Spleen (tissue), 11 donors: Measurements from ENCODE around the gene SERPINB4. TPM values are rescaled to one million over a fixed set of nuclear protein-coding genes. Genes with fewer than 3 reads are reported as not detected.

Experiments used
- DNase-seq: peaks from one replicate; pipeline ENCODE4 v3.0.0-alpha.2; 2020
- H3K27ac ChIP-seq, 8 donors: fragments of 200-600 bp; sonication (generic) in 7 of 8; 1 replicate in 4 of 8; 2 replicates in 4 of 8; pipeline versions ENCODE4 v1.5.0 to v1.8.0; 2016 to 2021; ENCODE audit warnings: inconsistent platforms in 4 of 8, mild to moderate bottlenecking in 4 of 8, moderate library complexity in 1 of 8
- H3K27me3 ChIP-seq, 7 donors: fragments of 200-600 bp; sonication (generic) in 6 of 7; replicated peaks in 1 of 7; 1 replicate in 4 of 7; 2 replicates in 3 of 7; pipeline versions ENCODE4 v1.5.0 to v1.8.0; 2016 to 2021; ENCODE audit warnings: inconsistent platforms in 3 of 7, mild to moderate bottlenecking in 1 of 7
- H3K36me3 ChIP-seq, 6 donors: fragments of 200-600 bp; sonication (generic) in 5 of 6; 1 replicate in 4 of 6; 2 replicates in 2 of 6; pipeline versions ENCODE4 v1.5.0 to v1.8.0; 2016 to 2021; ENCODE audit warnings: inconsistent platforms in 2 of 6
- H3K4me1 ChIP-seq, 6 donors: fragments of 200-600 bp; sonication (generic) in 5 of 6; 1 replicate in 3 of 6; 2 replicates in 3 of 6; pipeline versions ENCODE4 v1.5.0 to v1.8.0; 2016 to 2021; ENCODE audit warnings: inconsistent platforms in 3 of 6
- H3K4me3 ChIP-seq, 8 donors: fragments of 200-600 bp; sonication (generic) in 7 of 8; 1 replicate in 4 of 8; 2 replicates in 4 of 8; pipeline versions ENCODE4 v1.5.0 to v1.8.0; 2016 to 2021; ENCODE audit warnings: inconsistent platforms in 4 of 8, mild to moderate bottlenecking in 4 of 8, moderate library complexity in 2 of 8
- H3K9me3 ChIP-seq, 8 donors: fragments of 200-600 bp; sonication (generic) in 7 of 8; 1 replicate in 4 of 8; 2 replicates in 4 of 8; pipeline versions ENCODE4 v1.5.0 to v1.8.0; 2016 to 2021; ENCODE audit warnings: inconsistent platforms in 4 of 8
- CTCF ChIP-seq, 11 experiments: fragments of 200-600 bp in 7 of 11; fragments of 450-650 bp in 4 of 11; sonication (generic) in 4 of 11; IDR thresholded peaks in 8 of 11; conservative IDR thresholded peaks in 3 of 11; 1 replicate in 7 of 11; 2 replicates in 4 of 11; pipeline versions ENCODE4 v1.4.0 to v1.8.0; 2016 to 2021; ENCODE audit warnings: antibody characterized with exemption in 11 of 11, inconsistent platforms in 4 of 11, mild to moderate bottlenecking in 1 of 11
- POLR2A ChIP-seq, 3 donors: fragments of 450-650 bp; IDR thresholded peaks; one replicate each; pipeline ENCODE4 v1.5.1; 2017; ENCODE audit warnings: antibody characterized with exemption in 3 of 3, mild to moderate bottlenecking in 1 of 3
- POLR2AphosphoS5 ChIP-seq, 3 donors: sonication (generic); formaldehyde crosslinking; IDR thresholded peaks; one replicate each; pipeline ENCODE4 v1.5.1; 2017; ENCODE audit warnings: antibody characterized with exemption in 3 of 3
- WGBS, 5 donors: extraction: QIAGEN DNeasy Blood & Tissue Kit in 3 of 5; methylation state at CpG; one replicate each; pipeline versions ENCODE4 v1.1.5 to v1.1.7; 2013 to 2018; 5-methylcytosine and 5-hydroxymethylcytosine counted together
- intact Hi-C: fragments of 100-400 bp; cut with DNase I; formaldehyde crosslinking; loops from one replicate; pipeline ENCODE4 v1.15.0; 2023; ENCODE audit warnings: low total_unique reads
- polyA plus RNA-seq, 3 donors: library from polyadenylated mRNA; stranded (reverse); fragments of 200-250 nt; gene quantifications; one replicate each; pipeline ENCODE4 v1.2.1, GENCODE V29; 2013
- total RNA-seq, 7 donors: library from RNA; depleted of rRNA in 3 of 7; stranded (reverse); fragments of >200 nt in 3 of 7; fragmentation: NEBNext Ultra II Directional in 4 of 7; extraction: Animal tissue kit (Norgen Biotek cat#: 25700) in 4 of 7; gene quantifications; one replicate each; pipeline versions ENCODE4 v1.1.0 to v1.2.1, GENCODE V29; 2016 to 2021
- donor health status: healthy with polysubstance abuse.
- donor health status: DM: no; HTN: no; CAD: no; lungs with moderate emphysema.
- donor health status: DM: no; HTN: no; CAD: no.
- donor health status: Bipolar disorder and iron deficiency.
- donor health status: healthy.
- donor health status: DM: no; HTN: no; CAD: no.
- donor health status: DM: yes; HTN: yes; CAD: no.

Gene SERPINB4
- total and polyA plus RNA-seq, 10 donors, result 0.09 TPM; not detected in 9

GRCh38 chr18:63619661-63620060 is 24.4 kb downstream of the SERPINB4 start:
- 84 to 95% (median 94%) methylated on average over 3 of the region's 3 CpGs for WGBS, 5 donors

GRCh38 chr18:63617915-63618234 is 26.2 kb downstream of the SERPINB4 start:
- Histone ChIP-seq H3K27ac (no peak overlapping the region), H3K27me3 (no peaks in the 10 kb centered on the region), H3K9me3 (peaks cover 0 to 27% (median 7%) of the 10 kb centered on the region in 8 donors), H3K36me3 (no peaks in the 10 kb centered on the region), H3K4me1 (no peaks in the 10 kb centered on the region), H3K4me3 (no peak overlapping the region)
- 85 to 95% (median 93%) methylated on average over 2 of the region's 2 CpGs for WGBS, 5 donors
- TF ChIP-seq CTCF (IDR thresholded peaks at IDR 0.05 in 8 of 11, conservative IDR thresholded peaks at IDR 0.05 in 3 of 11), result no peak
- intact Hi-C loops, result no loop called here
- DNase-seq, result no peak

More at GRCh38 chr18:63619661-63620060, 24.4 kb downstream of the SERPINB4 start:
- intact Hi-C loops, result no loop called here
- no peak for TF ChIP-seq POLR2AphosphoS5 (IDR thresholded peaks at IDR 0.05)
- TF ChIP-seq POLR2A (IDR thresholded peaks at IDR 0.05), result no peak
- no peak for TF ChIP-seq CTCF (IDR thresholded peaks at IDR 0.05 in 8 of 11, conservative IDR thresholded peaks at IDR 0.05 in 3 of 11)
- no peak for DNase-seq
- Histone ChIP-seq H3K9me3 (peaks cover 0 to 43% (median 20%) of the 10 kb centered on the region in 8 donors), H3K4me1 (no peaks in the 10 kb centered on the region), H3K27ac (no peak overlapping the region), H3K27me3 (no peaks in the 10 kb centered on the region), H3K4me3 (no peak overlapping the region), H3K36me3 (no peaks in the 10 kb centered on the region)

- H3K4me3 ChIP-seq, result no peak overlapping the region
- H3K27ac ChIP-seq, result no peak overlapping the region
- DNase-seq, result no peak
- H3K27me3 ChIP-seq, result no peaks in the 10 kb centered on the region
- no peaks in the 10 kb centered on the region for H3K4me1 ChIP-seq
- TF ChIP-seq POLR2AphosphoS5 (IDR thresholded peaks at IDR 0.05) (no peak), CTCF (IDR thresholded peaks at IDR 0.05 in 8 of 11, conservative IDR thresholded peaks at IDR 0.05 in 3 of 11) (no peak), POLR2A (IDR thresholded peaks at IDR 0.05) (no peak)
- intact Hi-C loops, result no loop called here
- WGBS, 5 donors, result 36 to 53% (median 40%) methylated on average over 3 of the region's 3 CpGs
- H3K9me3 ChIP-seq, result peaks cover 0 to 27% (median 7%) of the 10 kb centered on the region in 8 donors
- no peaks in the 10 kb centered on the region for H3K36me3 ChIP-seq
Measured at GRCh38 chr18:63617049-63617914, 26.8 kb downstream of the SERPINB4 start.

- no peak overlapping the region for H3K27ac ChIP-seq
- intact Hi-C loops, result no loop called here
- no peaks in the 10 kb centered on the region for H3K9me3 ChIP-seq
- no peaks in the 10 kb centered on the region for H3K27me3 ChIP-seq
- TF ChIP-seq POLR2AphosphoS5 (IDR thresholded peaks at IDR 0.05) (no peak), CTCF (IDR thresholded peaks at IDR 0.05 in 8 of 11, conservative IDR thresholded peaks at IDR 0.05 in 3 of 11) (no peak), POLR2A (IDR thresholded peaks at IDR 0.05) (no peak)
- 77 to 88% (median 85%) methylated on average over 4 of the region's 4 CpGs for WGBS, 5 donors
- no peak overlapping the region for H3K4me3 ChIP-seq
- H3K4me1 ChIP-seq, result no peaks in the 10 kb centered on the region
- H3K36me3 ChIP-seq, result no peaks in the 10 kb centered on the region
- DNase-seq, result no peak
Measured at GRCh38 chr18:63613420-63613819, 30.6 kb downstream of the SERPINB4 start.
